ENCODE measurements around the gene ATP11B.

The ATP11B gene

GRCh38 chr3:182948305-182948704, 155.0 kb downstream of the ATP11B start:
- DNase-seq (ENCODE audit: low read depth in 1 of 2, low spot score in 1 of 2), result no peak

- no peak for DNase-seq (ENCODE audit: low read depth in 1 of 2, low spot score in 1 of 2)
Measured at GRCh38 chr3:182949688-182950087, 156.4 kb downstream of the ATP11B start.

GRCh38 chr3:182954553-182955235, 161.4 kb downstream of the ATP11B start:
- DNase-seq (ENCODE audit: low read depth in 1 of 2, low spot score in 1 of 2), result no peak

- DNase-seq (ENCODE audit: low read depth in 1 of 2, low spot score in 1 of 2), result no peak
Measured at GRCh38 chr3:182957226-182957625, 163.9 kb downstream of the ATP11B start.

GRCh38 chr3:182957676-182958266, 164.5 kb downstream of the ATP11B start:
- DNase-seq (ENCODE audit: low read depth in 1 of 2, low spot score in 1 of 2), result no peak

- DNase-seq (ENCODE audit: low read depth in 1 of 2, low spot score in 1 of 2), result no peak
Measured at GRCh38 chr3:182959474-182960350, 166.4 kb downstream of the ATP11B start.

- DNase-seq (ENCODE audit: low read depth in 1 of 2, low spot score in 1 of 2), result no peak
Measured at GRCh38 chr3:182962166-182962565, 168.9 kb downstream of the ATP11B start.

GRCh38 chr3:182964179-182964578, 170.9 kb downstream of the ATP11B start:
- no peak for DNase-seq (ENCODE audit: low read depth in 1 of 2, low spot score in 1 of 2)

- no peak for DNase-seq (ENCODE audit: low read depth in 1 of 2, low spot score in 1 of 2)
Measured at GRCh38 chr3:182965861-182966366, 172.6 kb downstream of the ATP11B start.

GRCh38 chr3:182967218-182968204, 174.2 kb downstream of the ATP11B start:
- no peak for DNase-seq (ENCODE audit: low read depth in 1 of 2, low spot score in 1 of 2)

- DNase-seq (ENCODE audit: low read depth in 1 of 2, low spot score in 1 of 2), result no peak
Measured at GRCh38 chr3:182969277-182969676, 176.0 kb downstream of the ATP11B start.

GRCh38 chr3:182969853-182970252, 176.5 kb downstream of the ATP11B start:
- DNase-seq (ENCODE audit: low read depth in 1 of 2, low spot score in 1 of 2), result no peak

GRCh38 chr3:182970811-182971418, 177.6 kb downstream of the ATP11B start:
- no peak for DNase-seq (ENCODE audit: low read depth in 1 of 2, low spot score in 1 of 2)
